NCI-H446 treated with DMSO at 0.1 percent for 48 hours (cell line): ENCODE results near the gene ACAA1.

Experiments
- DNase-seq: peaks from one replicate; lab custom pipeline; 2025; lab: John Stamatoyannopoulos, UW

Gene ACAA1

GRCh38 chr3:38154033-38154494, 17.1 kb upstream of the ACAA1 start:
- no peak for DNase-seq

- DNase-seq = no peak
Observed at GRCh38 chr3:38153221-38153620, 16.3 kb upstream of the ACAA1 start.

- no peak for DNase-seq
Observed at GRCh38 chr3:38152609-38153008, 15.7 kb upstream of the ACAA1 start.

- no peak for DNase-seq
Observed at GRCh38 chr3:38151667-38152265, 14.8 kb upstream of the ACAA1 start.

GRCh38 chr3:38150780-38151528, 14.0 kb upstream of the ACAA1 start:
- DNase-seq = no peak

- DNase-seq = no peak
Observed at GRCh38 chr3:38149708-38150107, 12.8 kb upstream of the ACAA1 start.

GRCh38 chr3:38148311-38148882, 11.5 kb upstream of the ACAA1 start:
- no peak for DNase-seq

- DNase-seq = no peak
Observed at GRCh38 chr3:38147421-38147820, 10.5 kb upstream of the ACAA1 start.

- no peak for DNase-seq
Observed at GRCh38 chr3:38146504-38146903, 9.6 kb upstream of the ACAA1 start.

- no peak for DNase-seq
Observed at GRCh38 chr3:38143511-38143910, 6.6 kb upstream of the ACAA1 start.

- DNase-seq = no peak
Observed at GRCh38 chr3:38142959-38143358, 6.0 kb upstream of the ACAA1 start.

GRCh38 chr3:38141952-38142273, 5.0 kb upstream of the ACAA1 start:
- no peak for DNase-seq

- no peak for DNase-seq
Observed at GRCh38 chr3:38141173-38141951, 4.4 kb upstream of the ACAA1 start.

- DNase-seq = no peak
Observed at GRCh38 chr3:38140326-38141172, 3.6 kb upstream of the ACAA1 start.

- DNase-seq = no peak
Observed at GRCh38 chr3:38139652-38140051, 2.7 kb upstream of the ACAA1 start.

GRCh38 chr3:38139191-38139590, 2.3 kb upstream of the ACAA1 start:
- DNase-seq = no peak

- no peak for DNase-seq
Observed at GRCh38 chr3:38138349-38139190, 1.6 kb upstream of the ACAA1 start, which contains the start of gene MYD88. MYD88 (plus strand) TSS chr3:38138661; CDS start chr3:38138701, 40 bp downstream.

GRCh38 chr3:38137615-38138348, 855 bp upstream of the ACAA1 start:
- DNase-seq = no peak

GRCh38 chr3:38136393-38136776, 542 bp downstream of the ACAA1 start:
- DNase-seq = no peak
